Suprapubic skin (tissue), 4 donors: ENCODE measurements around the gene MAGI1. TPM values are rescaled to one million over a fixed set of nuclear protein-coding genes. Genes with fewer than 3 reads are reported as not detected.

Source experiments
- DNase-seq, 2 donors: peaks; one replicate each; pipeline ENCODE4 v3.0.0-alpha.2; 2019; ENCODE audit warnings: low spot score in 2 of 2
- H3K27ac ChIP-seq: fragments of 200-600 bp; sonication (generic); one replicate; pipeline ENCODE4 v1.5.1; 2019
- H3K27me3 ChIP-seq: fragments of 200-600 bp; sonication (generic); one replicate; pipeline ENCODE4 v1.5.1; 2019
- H3K36me3 ChIP-seq: fragments of 200-600 bp; sonication (generic); one replicate; pipeline ENCODE4 v1.5.1; 2019
- H3K4me1 ChIP-seq: fragments of 200-600 bp; sonication (generic); one replicate; pipeline ENCODE4 v1.5.1; 2019
- H3K4me3 ChIP-seq: fragments of 200-600 bp; sonication (generic); one replicate; pipeline ENCODE4 v1.5.1; 2019; ENCODE audit warnings: mild to moderate bottlenecking
- H3K9me3 ChIP-seq: fragments of 200-600 bp; sonication (generic); one replicate; pipeline ENCODE4 v1.5.1; 2019
- EP300 ChIP-seq: sonication (generic); formaldehyde crosslinking; IDR thresholded peaks from one replicate; pipeline ENCODE4 v1.6.1; 2017; ENCODE audit warnings: antibody characterized with exemption
- POLR2A ChIP-seq, 2 donors: fragments of 450-650 bp; IDR thresholded peaks; one replicate each; pipeline ENCODE4 v1.6.1; 2017; ENCODE audit warnings: antibody characterized with exemption in 2 of 2, mild to moderate bottlenecking in 2 of 2, moderate library complexity in 2 of 2
- POLR2AphosphoS5 ChIP-seq, 3 donors: sonication (generic); formaldehyde crosslinking; IDR thresholded peaks; one replicate each; pipeline ENCODE4 v1.6.1; 2017; ENCODE audit warnings: antibody characterized with exemption in 3 of 3
- WGBS: methylation state at CpG from one replicate; pipeline ENCODE4 v1.1.5; 2018; 5-methylcytosine and 5-hydroxymethylcytosine counted together
- total RNA-seq, 4 donors: library from RNA; depleted of rRNA; stranded (reverse); fragments of >200 nt; gene quantifications; one replicate each; pipeline ENCODE4 v1.1.0, GENCODE V29; 2016
- TF ChIP-seq, protein P1 (sequence below), 2 donors: fragments of 200-600 bp in 1 of 2; fragments of 450-650 bp in 1 of 2; sonication (generic) in 1 of 2; IDR thresholded peaks; one replicate each; pipeline ENCODE4 v1.5.1; 2016 to 2019; ENCODE audit warnings: antibody characterized with exemption in 2 of 2, mild to moderate bottlenecking in 1 of 2, moderate library complexity in 1 of 2

Gene MAGI1
- total RNA-seq, 4 donors from 2014 or later: 37.9 to 71.5 (median 48.6) TPM

GRCh38 chr3:65653731-65654130 lies 385.0 kb downstream of the MAGI1 start:
- 88% methylated on average over 1 of the region's 1 CpG for WGBS
- H3K36me3 ChIP-seq: no peaks in the 10 kb centered on the region
- no peaks in the 10 kb centered on the region for H3K27me3 ChIP-seq
- TF ChIP-seq POLR2A (IDR thresholded peaks at IDR 0.05) (no peak), POLR2AphosphoS5 (IDR thresholded peaks at IDR 0.05) (no peak), EP300 (no peak)
- no peaks in the 10 kb centered on the region for H3K4me1 ChIP-seq
- H3K9me3 ChIP-seq: peaks cover 5% of the 10 kb centered on the region
- no peak overlapping the region for H3K4me3 ChIP-seq
- no peak overlapping the region for H3K27ac ChIP-seq
- DNase-seq: no peak

DNA sequence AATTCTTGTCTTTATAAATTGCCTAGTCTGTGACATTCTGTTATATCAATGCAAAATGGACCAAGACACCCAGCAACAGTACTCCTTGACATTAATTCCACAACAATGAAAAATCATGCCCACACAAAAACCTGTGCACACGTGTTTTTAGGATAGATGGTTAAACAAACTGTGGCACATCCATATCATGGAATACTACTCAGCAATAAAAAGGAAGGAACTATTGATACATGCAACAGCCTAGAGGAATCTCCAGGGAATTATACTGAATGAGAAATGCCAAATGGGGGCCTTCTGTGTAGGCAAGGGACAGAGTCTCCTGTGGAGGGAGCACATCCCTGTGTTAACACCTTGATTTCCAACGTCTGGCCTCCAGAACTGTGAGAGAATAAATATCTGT lies 388.5 kb downstream of the MAGI1 start:
- Histone ChIP-seq H3K9me3 (peaks cover 5% of the 10 kb centered on the region), H3K4me1 (no peaks in the 10 kb centered on the region), H3K27ac (no peak overlapping the region), H3K4me3 (no peak overlapping the region), H3K36me3 (no peaks in the 10 kb centered on the region), H3K27me3 (no peaks in the 10 kb centered on the region)
- DNase-seq: no peak
- TF ChIP-seq POLR2A (IDR thresholded peaks at IDR 0.05): no peak
- TF ChIP-seq EP300: no peak
- TF ChIP-seq POLR2AphosphoS5 (IDR thresholded peaks at IDR 0.05): no peak
- TF ChIP-seq, protein P1, sequence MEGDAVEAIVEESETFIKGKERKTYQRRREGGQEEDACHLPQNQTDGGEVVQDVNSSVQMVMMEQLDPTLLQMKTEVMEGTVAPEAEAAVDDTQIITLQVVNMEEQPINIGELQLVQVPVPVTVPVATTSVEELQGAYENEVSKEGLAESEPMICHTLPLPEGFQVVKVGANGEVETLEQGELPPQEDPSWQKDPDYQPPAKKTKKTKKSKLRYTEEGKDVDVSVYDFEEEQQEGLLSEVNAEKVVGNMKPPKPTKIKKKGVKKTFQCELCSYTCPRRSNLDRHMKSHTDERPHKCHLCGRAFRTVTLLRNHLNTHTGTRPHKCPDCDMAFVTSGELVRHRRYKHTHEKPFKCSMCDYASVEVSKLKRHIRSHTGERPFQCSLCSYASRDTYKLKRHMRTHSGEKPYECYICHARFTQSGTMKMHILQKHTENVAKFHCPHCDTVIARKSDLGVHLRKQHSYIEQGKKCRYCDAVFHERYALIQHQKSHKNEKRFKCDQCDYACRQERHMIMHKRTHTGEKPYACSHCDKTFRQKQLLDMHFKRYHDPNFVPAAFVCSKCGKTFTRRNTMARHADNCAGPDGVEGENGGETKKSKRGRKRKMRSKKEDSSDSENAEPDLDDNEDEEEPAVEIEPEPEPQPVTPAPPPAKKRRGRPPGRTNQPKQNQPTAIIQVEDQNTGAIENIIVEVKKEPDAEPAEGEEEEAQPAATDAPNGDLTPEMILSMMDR (IDR thresholded peaks at IDR 0.05): no peak
- 93% methylated on average over 2 of the region's 2 CpGs for WGBS

- TF ChIP-seq, protein P1 (IDR thresholded peaks at IDR 0.05): no peak
- TF ChIP-seq POLR2AphosphoS5 (IDR thresholded peaks at IDR 0.05) (no peak), EP300 (no peak), POLR2A (IDR thresholded peaks at IDR 0.05) (no peak)
- DNase-seq: no peak
- Histone ChIP-seq H3K36me3 (no peaks in the 10 kb centered on the region), H3K4me3 (no peak overlapping the region), H3K27me3 (no peaks in the 10 kb centered on the region), H3K4me1 (peaks cover 7% of the 10 kb centered on the region), H3K9me3 (peaks cover 5% of the 10 kb centered on the region), H3K27ac (no peak overlapping the region)
- WGBS: 95% methylated on average over 1 of the region's 1 CpG
Observed at GRCh38 chr3:65647369-65647768, 391.3 kb downstream of the MAGI1 start.

- no peaks in the 10 kb centered on the region for H3K36me3 ChIP-seq
- no peak for DNase-seq
- no peaks in the 10 kb centered on the region for H3K9me3 ChIP-seq
- WGBS: 11% methylated on average over 1 of the region's 1 CpG
- H3K4me3 ChIP-seq: no peak overlapping the region
- TF ChIP-seq POLR2A (IDR thresholded peaks at IDR 0.05): no peak
- TF ChIP-seq, protein P1 (IDR thresholded peaks at IDR 0.05): no peak
- TF ChIP-seq POLR2AphosphoS5 (IDR thresholded peaks at IDR 0.05): no peak
- no peak for TF ChIP-seq EP300
- H3K27me3 ChIP-seq: no peaks in the 10 kb centered on the region
- no peak overlapping the region for H3K27ac ChIP-seq
- H3K4me1 ChIP-seq: peaks cover 10% of the 10 kb centered on the region
Observed at GRCh38 chr3:65642883-65643282, 395.8 kb downstream of the MAGI1 start.

DNA sequence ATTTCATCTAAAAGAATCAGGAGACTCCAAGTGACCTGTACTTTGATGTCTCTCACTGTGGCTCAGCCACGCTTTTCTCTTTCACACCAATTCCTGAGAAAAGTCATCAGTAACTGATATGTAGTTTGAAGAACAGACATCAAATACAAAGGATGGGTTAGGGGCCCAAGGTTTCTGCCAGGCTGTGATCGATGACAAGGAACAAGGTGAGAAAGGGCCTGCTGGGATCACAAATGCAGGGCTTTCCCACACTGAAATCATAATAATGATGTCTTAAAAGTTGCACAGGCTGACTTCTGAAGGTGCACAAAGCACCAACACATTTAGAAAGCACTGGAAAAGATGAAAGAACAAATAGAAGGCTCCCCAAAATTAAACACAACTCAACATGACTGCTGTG lies 396.9 kb downstream of the MAGI1 start:
- TF ChIP-seq POLR2AphosphoS5 (IDR thresholded peaks at IDR 0.05) (no peak), EP300 (no peak), POLR2A (IDR thresholded peaks at IDR 0.05) (no peak)
- TF ChIP-seq, protein P1 (IDR thresholded peaks at IDR 0.05): no peak
- WGBS: 63% methylated on average over 2 of the region's 2 CpGs
- Histone ChIP-seq H3K27me3 (no peaks in the 10 kb centered on the region), H3K27ac (no peak overlapping the region), H3K4me3 (no peak overlapping the region), H3K36me3 (no peaks in the 10 kb centered on the region), H3K9me3 (no peaks in the 10 kb centered on the region), H3K4me1 (peaks cover 10% of the 10 kb centered on the region)
- no peak for DNase-seq

- TF ChIP-seq, protein P1 (IDR thresholded peaks at IDR 0.05): no peak
- TF ChIP-seq POLR2AphosphoS5 (IDR thresholded peaks at IDR 0.05): no peak
- no peak for TF ChIP-seq EP300
- TF ChIP-seq POLR2A (IDR thresholded peaks at IDR 0.05): no peak
- 69% methylated on average over 4 of the region's 4 CpGs for WGBS
Observed at GRCh38 chr3:65641045-65641444, 397.7 kb downstream of the MAGI1 start.

More at GRCh38 chr3:65641045-65641444, 397.7 kb downstream of the MAGI1 start:
- no peak for DNase-seq
- Histone ChIP-seq H3K9me3 (no peaks in the 10 kb centered on the region), H3K27me3 (no peaks in the 10 kb centered on the region), H3K4me1 (peaks cover 10% of the 10 kb centered on the region), H3K27ac (no peak overlapping the region), H3K4me3 (no peak overlapping the region), H3K36me3 (no peaks in the 10 kb centered on the region)
